MM.1S (cell line): Measurements from ENCODE around the gene EPB41L4B.
"Not testable (repeated sequence)": the region's sequence is repeated elsewhere in the genome, so short reads cannot be mapped to it uniquely, and the experiment has no call there.

Experiments
- CTCF ChIP-seq: fragments of 300-600 bp; sonication (generic); IDR thresholded peaks from 2 replicates; pipeline ENCODE4 v1.5.1; 2016; ENCODE audit warnings: antibody characterized with exemption, low read length, mixed read lengths
- EZH2 ChIP-seq: fragments of 300-600 bp; sonication (generic); optimal IDR thresholded peaks from 2 replicates; pipeline ENCODE3; 2017; ENCODE audit warnings: low read depth, mild to moderate bottlenecking, antibody characterized with exemption, low read length, mixed read lengths
- EZH2phosphoT487 ChIP-seq: fragments of 300-600 bp; sonication (generic); IDR thresholded peaks from 2 replicates; pipeline ENCODE4 v1.6.1; 2018; ENCODE audit warnings: antibody characterized with exemption, low read length

DNA sequence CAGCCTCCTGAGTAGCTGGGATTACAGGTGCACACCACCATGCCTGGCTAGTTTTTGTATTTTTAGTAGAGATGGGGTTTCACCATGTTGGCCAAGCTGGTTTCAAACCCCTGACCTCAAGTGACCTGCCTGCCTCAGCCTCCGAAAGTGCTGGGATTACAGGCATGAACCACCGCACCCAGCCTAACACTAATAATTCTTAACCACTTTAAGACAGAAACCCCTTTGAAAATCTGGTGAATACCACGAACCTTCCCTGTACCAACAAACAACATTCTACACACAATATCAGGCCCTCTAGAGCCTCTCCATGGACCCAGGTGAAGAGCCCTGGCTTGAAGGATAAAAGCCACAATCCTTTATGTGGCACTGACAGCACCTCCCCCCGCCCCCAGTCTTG lies 102.6 kb downstream of the EPB41L4B start:
- TF ChIP-seq EZH2phosphoT487, EZH2, CTCF: not testable (repeated sequence)
